H1 (cell line): Measurements from ENCODE around the gene EPN2.

Source experiments
- KDM4A ChIP-seq: IDR thresholded peaks from one replicate; pipeline ENCODE4 v1.7.1; 2012; ENCODE audit warnings: low read depth, mild to moderate bottlenecking, moderate library complexity, low read length, inconsistent platforms; ENCODE audit not compliant: severe bottlenecking
- POLR2A ChIP-seq, 2 experiments: IDR thresholded peaks; 1 replicate in 1 of 2; 2 replicates in 1 of 2; pipeline ENCODE4 v1.6.1; 2011; ENCODE audit warnings: low read depth in 2 of 2, low read length in 2 of 2, mild to moderate bottlenecking in 2 of 2; ENCODE audit errors: control extremely low read depth in 1 of 2
- POLR2AphosphoS5 ChIP-seq: IDR thresholded peaks from 2 replicates; pipeline ENCODE4 v1.6.1; 2011; ENCODE audit warnings: low read depth, low read length
- RXRA ChIP-seq: IDR thresholded peaks from 2 replicates; pipeline ENCODE4 v1.6.1; 2011; ENCODE audit warnings: low read depth, mild to moderate bottlenecking, low read length, moderate library complexity; ENCODE audit not compliant: insufficient read depth
- SRF ChIP-seq: IDR thresholded peaks from 2 replicates; pipeline ENCODE4 v1.6.1; 2011; ENCODE audit warnings: mild to moderate bottlenecking, low read depth, low read length, moderate library complexity
- TF ChIP-seq, protein P1 (sequence below), 3 experiments: IDR thresholded peaks; 1 replicate in 2 of 3; 2 replicates in 1 of 3; pipeline versions ENCODE4 v1.5.1 to v1.6.1; 2011; ENCODE audit warnings: low read length in 3 of 3, mild to moderate bottlenecking in 3 of 3, inconsistent platforms in 2 of 3, low read depth in 1 of 3, moderate library complexity in 1 of 3; ENCODE audit not compliant: insufficient read depth in 1 of 3; ENCODE audit errors: control extremely low read depth in 1 of 3

DNA sequence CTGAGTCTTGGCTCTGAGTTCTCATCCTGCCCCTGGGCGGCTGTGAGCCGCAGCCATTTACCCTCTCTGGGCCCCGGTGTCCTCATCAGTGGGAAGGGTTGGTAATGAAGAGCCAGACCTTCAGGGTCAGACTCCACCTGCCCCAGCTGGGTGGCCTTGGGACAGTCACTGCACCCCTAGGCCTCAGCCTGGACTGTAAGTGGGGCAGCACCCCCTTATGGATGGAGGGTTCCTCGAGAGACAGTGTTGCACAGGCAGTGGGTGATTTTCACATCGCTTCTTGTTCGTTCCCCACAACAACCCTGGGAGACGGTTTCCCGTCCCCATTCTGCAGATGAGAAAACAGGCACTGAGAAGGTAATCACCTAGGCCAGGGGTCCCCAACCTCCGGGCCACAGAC lies 64.8 kb downstream of the EPN2 start:
- TF ChIP-seq POLR2A (IDR thresholded peaks at IDR 0.05; ENCODE audit: control extremely low read depth in 1 of 2, low read depth in 2 of 2, low read length in 2 of 2) (no peak), POLR2AphosphoS5 (no peak), KDM4A (no peak), RXRA (no peak), SRF (no peak)
- TF ChIP-seq, protein P1, sequence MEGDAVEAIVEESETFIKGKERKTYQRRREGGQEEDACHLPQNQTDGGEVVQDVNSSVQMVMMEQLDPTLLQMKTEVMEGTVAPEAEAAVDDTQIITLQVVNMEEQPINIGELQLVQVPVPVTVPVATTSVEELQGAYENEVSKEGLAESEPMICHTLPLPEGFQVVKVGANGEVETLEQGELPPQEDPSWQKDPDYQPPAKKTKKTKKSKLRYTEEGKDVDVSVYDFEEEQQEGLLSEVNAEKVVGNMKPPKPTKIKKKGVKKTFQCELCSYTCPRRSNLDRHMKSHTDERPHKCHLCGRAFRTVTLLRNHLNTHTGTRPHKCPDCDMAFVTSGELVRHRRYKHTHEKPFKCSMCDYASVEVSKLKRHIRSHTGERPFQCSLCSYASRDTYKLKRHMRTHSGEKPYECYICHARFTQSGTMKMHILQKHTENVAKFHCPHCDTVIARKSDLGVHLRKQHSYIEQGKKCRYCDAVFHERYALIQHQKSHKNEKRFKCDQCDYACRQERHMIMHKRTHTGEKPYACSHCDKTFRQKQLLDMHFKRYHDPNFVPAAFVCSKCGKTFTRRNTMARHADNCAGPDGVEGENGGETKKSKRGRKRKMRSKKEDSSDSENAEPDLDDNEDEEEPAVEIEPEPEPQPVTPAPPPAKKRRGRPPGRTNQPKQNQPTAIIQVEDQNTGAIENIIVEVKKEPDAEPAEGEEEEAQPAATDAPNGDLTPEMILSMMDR (IDR thresholded peaks at IDR 0.05; ENCODE audit: control extremely low read depth in 1 of 3, insufficient read depth in 1 of 3, low read depth in 1 of 3, low read length in 3 of 3): no peak
